Muscle layer of duodenum (tissue), 2 donors: Measurements from ENCODE around the gene INPPL1.
A peak's percentile ranks its signal among the peaks of the same experiment; 100 is the strongest.

ENCODE experiments used
- H3K27ac ChIP-seq: one replicate; pipeline ENCODE4 v1.7.0; 2013; ENCODE audit warnings: mild to moderate bottlenecking, low read length
- H3K27me3 ChIP-seq: one replicate; pipeline ENCODE4 v1.7.0; 2013; ENCODE audit warnings: low read depth, mild to moderate bottlenecking, control low read depth, low read length
- H3K36me3 ChIP-seq, 2 donors: one replicate each; pipeline ENCODE4 v1.7.0; 2013; ENCODE audit warnings: low read length in 2 of 2, control low read depth in 1 of 2, mild to moderate bottlenecking in 1 of 2; ENCODE audit not compliant: insufficient read depth in 2 of 2, control insufficient read depth in 1 of 2
- H3K4me1 ChIP-seq, 2 donors: one replicate each; pipeline ENCODE4 v1.7.0; 2013; ENCODE audit warnings: low read length in 2 of 2, mild to moderate bottlenecking in 2 of 2, control low read depth in 1 of 2, moderate library complexity in 1 of 2; ENCODE audit not compliant: insufficient read depth in 2 of 2, control insufficient read depth in 1 of 2
- H3K4me3 ChIP-seq, 2 donors: one replicate each; pipeline ENCODE4 v1.7.0; 2013; ENCODE audit warnings: low read length in 2 of 2, low read depth in 1 of 2, mild to moderate bottlenecking in 1 of 2
- H3K9me3 ChIP-seq, 2 donors: one replicate each; pipeline ENCODE4 v1.7.0; 2013; ENCODE audit warnings: low read length in 2 of 2, control low read depth in 1 of 2, mild to moderate bottlenecking in 1 of 2; ENCODE audit not compliant: control insufficient read depth in 1 of 2
- donor health status: healthy.

The INPPL1 gene

GRCh38 chr11:72240461-72241290 lies 16.1 kb downstream of the INPPL1 start:
- Histone ChIP-seq H3K9me3 (no peaks in the 10 kb centered on the region), H3K4me1 (peaks cover 3 to 62% of the 10 kb centered on the region in 2 donors)

GRCh38 chr11:72241291-72241781 lies 16.8 kb downstream of the INPPL1 start:
- peaks cover 40% of the 10 kb centered on the region for H3K27me3 ChIP-seq
- H3K4me3 ChIP-seq: no peak overlapping the region
- no peak overlapping the region for H3K27ac ChIP-seq
- H3K4me1 ChIP-seq: peaks cover 3 to 56% of the 10 kb centered on the region in 2 donors
- peaks cover 7 to 12% of the 10 kb centered on the region in 2 donors for H3K36me3 ChIP-seq
- no peaks in the 10 kb centered on the region for H3K9me3 ChIP-seq

More at GRCh38 chr11:72240461-72241290, 16.1 kb downstream of the INPPL1 start:
- Histone ChIP-seq H3K36me3 (peaks cover 11 to 19% of the 10 kb centered on the region in 2 donors), H3K4me3 (peak overlapping the region in 1 of 2 donors; percentile 51), H3K27ac (no peak overlapping the region), H3K27me3 (peaks cover 33% of the 10 kb centered on the region)

- Histone ChIP-seq H3K36me3 (peaks cover under 1 to 4% of the 10 kb centered on the region in 2 donors), H3K27ac (no peak overlapping the region), H3K4me1 (peaks cover 3 to 48% of the 10 kb centered on the region in 2 donors), H3K9me3 (no peaks in the 10 kb centered on the region), H3K27me3 (peaks cover 44% of the 10 kb centered on the region), H3K4me3 (no peak overlapping the region)
Observed at GRCh38 chr11:72242141-72242540, 17.6 kb downstream of the INPPL1 start.

GRCh38 chr11:72243173-72244059 lies 18.8 kb downstream of the INPPL1 start:
- H3K4me1 ChIP-seq: peaks cover 3 to 35% of the 10 kb centered on the region in 2 donors
- no peak overlapping the region for H3K4me3 ChIP-seq
- H3K27ac ChIP-seq: no peak overlapping the region
- no peaks in the 10 kb centered on the region for H3K9me3 ChIP-seq
- peaks cover 46% of the 10 kb centered on the region for H3K27me3 ChIP-seq
- H3K36me3 ChIP-seq: no peaks in the 10 kb centered on the region

- Histone ChIP-seq H3K27me3 (peaks cover 51% of the 10 kb centered on the region), H3K36me3 (no peaks in the 10 kb centered on the region), H3K4me3 (peak within 1 kb of the TSS in 1 of 2 donors; percentile 19), H3K4me1 (peaks cover 3 to 29% of the 10 kb centered on the region in 2 donors), H3K27ac (no peak within 1 kb of the TSS), H3K9me3 (no peaks in the 10 kb centered on the region)
Observed at GRCh38 chr11:72244060-72244360, 19.4 kb downstream of the INPPL1 start, which contains the start of gene PHOX2A. Gene PHOX2A (minus strand): TSS chr11:72244176. CDS start chr11:72244004, 172 bp downstream.

- Histone ChIP-seq H3K36me3 (no peaks in the 10 kb centered on the region), H3K9me3 (no peaks in the 10 kb centered on the region), H3K4me1 (peaks cover 0 to 23% of the 10 kb centered on the region in 2 donors), H3K27me3 (peaks cover 53% of the 10 kb centered on the region), H3K4me3 (peak overlapping the region in 1 of 2 donors; percentile 19), H3K27ac (no peak overlapping the region)
Observed at GRCh38 chr11:72244361-72245262, 20.0 kb downstream of the INPPL1 start.

- Histone ChIP-seq H3K36me3 (no peaks in the 10 kb centered on the region), H3K4me3 (no peak overlapping the region), H3K4me1 (peaks cover 0 to 18% of the 10 kb centered on the region in 2 donors), H3K9me3 (no peaks in the 10 kb centered on the region), H3K27ac (no peak overlapping the region), H3K27me3 (peaks cover 55% of the 10 kb centered on the region)
Observed at GRCh38 chr11:72245263-72245816, 20.8 kb downstream of the INPPL1 start.

GRCh38 chr11:72247584-72247983 lies 23.0 kb downstream of the INPPL1 start:
- no peaks in the 10 kb centered on the region for H3K9me3 ChIP-seq
- peaks cover 0 to 10% of the 10 kb centered on the region in 2 donors for H3K4me1 ChIP-seq
- no peaks in the 10 kb centered on the region for H3K36me3 ChIP-seq
- no peak overlapping the region for H3K4me3 ChIP-seq
- peaks cover 48% of the 10 kb centered on the region for H3K27me3 ChIP-seq
- H3K27ac ChIP-seq: no peak overlapping the region

GRCh38 chr11:72249961-72250360 lies 25.4 kb downstream of the INPPL1 start:
- Histone ChIP-seq H3K4me3 (no peak overlapping the region), H3K27ac (no peak overlapping the region), H3K36me3 (no peaks in the 10 kb centered on the region), H3K4me1 (no peaks in the 10 kb centered on the region), H3K27me3 (peaks cover 31% of the 10 kb centered on the region), H3K9me3 (no peaks in the 10 kb centered on the region)

GRCh38 chr11:72250661-72251464 lies 26.3 kb downstream of the INPPL1 start:
- no peaks in the 10 kb centered on the region for H3K36me3 ChIP-seq
- H3K4me1 ChIP-seq: no peaks in the 10 kb centered on the region
- H3K4me3 ChIP-seq: no peak overlapping the region
- no peak overlapping the region for H3K27ac ChIP-seq
- H3K27me3 ChIP-seq: peaks cover 22% of the 10 kb centered on the region
- no peaks in the 10 kb centered on the region for H3K9me3 ChIP-seq
